Heart left ventricle (tissue), 16 donors: ENCODE results near the gene DYNC1LI1. TPM values are rescaled to one million over a fixed set of nuclear protein-coding genes. Genes with fewer than 3 reads are reported as not detected.

ENCODE experiments used
- ATAC-seq, 4 donors: fragments of 200-7000 bp; cut with Tn5 transposase; one replicate each; pipeline ENCODE4 v1.9.1; 2020 to 2022; ENCODE audit warnings: moderate library complexity in 4 of 4, mild to moderate bottlenecking in 3 of 4, moderate number of reproducible peaks in 1 of 4
- DNase-seq, 5 donors: peaks; one replicate each; pipeline ENCODE4 v3.0.0-alpha.2; 2020
- H3K27ac ChIP-seq, 12 donors: fragments of 200-600 bp; sonication (generic) in 4 of 12; one replicate each; pipeline versions ENCODE4 v1.5.0 to v1.8.0; 2016 to 2022; ENCODE audit warnings: mild to moderate bottlenecking in 2 of 12
- H3K27me3 ChIP-seq, 9 donors: fragments of 200-600 bp; sonication (generic) in 2 of 9; one replicate each; pipeline versions ENCODE4 v1.5.1 to v1.8.0; 2016 to 2022; ENCODE audit warnings: mild to moderate bottlenecking in 3 of 9
- H3K36me3 ChIP-seq, 9 donors: fragments of 200-600 bp; sonication (generic) in 2 of 9; one replicate each; pipeline versions ENCODE4 v1.5.0 to v1.8.0; 2018 to 2022; ENCODE audit warnings: mild to moderate bottlenecking in 2 of 9
- H3K4me1 ChIP-seq, 12 donors: fragments of 200-600 bp; sonication (generic) in 4 of 12; one replicate each; pipeline versions ENCODE4 v1.5.0 to v1.8.0; 2016 to 2022; ENCODE audit warnings: mild to moderate bottlenecking in 3 of 12
- H3K4me3 ChIP-seq, 12 donors: fragments of 200-600 bp; sonication (generic) in 4 of 12; one replicate each; pipeline versions ENCODE4 v1.5.0 to v1.8.0; 2017 to 2022; ENCODE audit warnings: mild to moderate bottlenecking in 9 of 12, moderate library complexity in 4 of 12
- H3K9me3 ChIP-seq, 12 donors: fragments of 200-600 bp; sonication (generic) in 4 of 12; one replicate each; pipeline versions ENCODE4 v1.5.0 to v1.8.0; 2016 to 2022; ENCODE audit warnings: mild to moderate bottlenecking in 1 of 12
- POLR2A ChIP-seq, 2 donors: fragments of 450-650 bp; IDR thresholded peaks; one replicate each; pipeline ENCODE4 v1.6.1; 2017; ENCODE audit warnings: antibody characterized with exemption in 2 of 2, mild to moderate bottlenecking in 2 of 2, moderate library complexity in 2 of 2
- WGBS, 4 donors: extraction: QIAGEN DNeasy Blood & Tissue Kit in 2 of 4; methylation state at CpG; one replicate each; pipeline versions ENCODE4 v1.1.5 to v1.1.7; 2013 to 2018; 5-methylcytosine and 5-hydroxymethylcytosine counted together
- intact Hi-C, 10 donors: fragments of 100-400 bp; cut with DNase I; formaldehyde crosslinking; loops; one replicate each; pipeline versions ENCODE4 v1.11.1 to v1.14.2; 2022
- polyA plus RNA-seq, 2 donors: library from polyadenylated mRNA; stranded (reverse); fragments of 200-250 nt; gene quantifications; one replicate each; pipeline ENCODE4 v1.2.3, GENCODE V29; 2013
- total RNA-seq, 9 donors: library from RNA; depleted of rRNA in 2 of 9; stranded (reverse); fragments of >200 nt in 2 of 9; fragmentation: NEBNext Ultra II Directional in 3 of 9; extraction: Animal tissue kit (Norgen Biotek cat#: 25700) in 3 of 9; gene quantifications; one replicate each; pipeline versions ENCODE4 v1.1.0 to v1.2.4, GENCODE V29; 2016 to 2023
- TF ChIP-seq, protein P1 (sequence below), 12 donors: fragments of 200-600 bp; sonication (generic) in 4 of 12; IDR thresholded peaks; one replicate each; pipeline versions ENCODE4 v1.5.0 to v1.8.0; 2018 to 2022; ENCODE audit warnings: antibody characterized with exemption in 12 of 12, mild to moderate bottlenecking in 5 of 12
- donor health status: ischemic (EF 13 %, LVEDD 7.1; RV severe dilation, severe dysfunction).
- donor health status: healthy with polysubstance abuse.
- donor health status: DM: no; HTN: yes; CAD: no.
- donor health status: DM: no; HTN: no; CAD: no.
- donor health status: ischemic (EF 25% LVEDD 6.9; RV normal size, moderate dysfunction).
- donor health status: ischemic (EF 25% LVEDD 5.7; RV mildly dilated, moderate dysfunction).
- donor health status: healthy.
- donor health status: DM: yes; HTN: yes; CAD: no.
- donor health status: ischemic (EF 35%, LVEDD 5.7; RV mildly dilated, moderate dysfunction).
- donor health status: nonischemic (EF 11% LVEDD 7.7; RV severe dilation, severe dysfunction).
- donor health status: DM: yes; HTN: yes; CAD: no.
- donor health status: PGD.
- donor health status: ischemic (EF 29% LVEDD 5.4; RV normal size, mild dysfunction).
- donor health status: nonischemic (EF 23%, LVEDD 6.1; RV moderate dilation, normal function).

DYNC1LI1 gene
- total and polyA plus RNA-seq, 11 donors, result 28.8 to 65.0 (median 55.9) TPM

DNA sequence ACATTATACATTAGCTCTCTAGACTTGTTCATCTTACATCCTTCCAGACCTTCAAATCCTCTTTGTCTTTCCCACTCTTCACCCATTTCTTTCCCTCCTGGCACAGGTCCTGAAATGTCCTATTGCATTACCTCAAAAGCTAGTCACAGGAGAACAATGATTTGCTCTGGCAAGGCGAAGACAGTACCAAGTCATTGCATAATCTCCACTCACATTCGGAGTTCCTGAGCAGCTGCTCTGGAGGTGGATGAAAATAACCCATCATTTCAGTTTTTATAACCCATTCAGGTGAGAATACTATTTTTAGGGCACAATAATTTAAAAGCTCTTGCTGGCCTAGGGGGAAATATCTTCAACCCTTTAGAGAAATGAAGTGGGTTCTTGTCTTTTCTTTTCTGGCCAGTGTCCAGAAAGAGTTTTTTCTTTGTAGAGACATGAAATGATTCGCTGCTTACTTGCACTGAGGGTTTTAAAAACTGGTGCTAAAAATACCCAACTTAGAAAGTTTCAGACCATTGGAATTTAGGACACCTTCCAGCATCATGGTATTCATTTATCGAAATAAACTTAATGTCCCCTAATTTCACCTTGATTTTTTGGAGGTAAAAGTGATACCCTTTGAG lies 23.4 kb upstream of the DYNC1LI1 start:
- H3K4me1 ChIP-seq, result peaks cover 0 to 38% (median 21%) of the 10 kb centered on the region in 12 donors
- no peaks in the 10 kb centered on the region for H3K36me3 ChIP-seq
- intact Hi-C loops, result no loop called here
- 29 to 46% (median 43%) methylated on average over 4 of the region's 4 CpGs for WGBS, 4 donors
- H3K27ac ChIP-seq, result peak overlapping the region in 2 of 12 donors; percentile 15 to 30
- no peak overlapping the region for H3K4me3 ChIP-seq
- H3K27me3 ChIP-seq, result no peaks in the 10 kb centered on the region
- H3K9me3 ChIP-seq, result no peaks in the 10 kb centered on the region
- no peak for TF ChIP-seq POLR2A (IDR thresholded peaks at IDR 0.05)
- TF ChIP-seq, protein P1, sequence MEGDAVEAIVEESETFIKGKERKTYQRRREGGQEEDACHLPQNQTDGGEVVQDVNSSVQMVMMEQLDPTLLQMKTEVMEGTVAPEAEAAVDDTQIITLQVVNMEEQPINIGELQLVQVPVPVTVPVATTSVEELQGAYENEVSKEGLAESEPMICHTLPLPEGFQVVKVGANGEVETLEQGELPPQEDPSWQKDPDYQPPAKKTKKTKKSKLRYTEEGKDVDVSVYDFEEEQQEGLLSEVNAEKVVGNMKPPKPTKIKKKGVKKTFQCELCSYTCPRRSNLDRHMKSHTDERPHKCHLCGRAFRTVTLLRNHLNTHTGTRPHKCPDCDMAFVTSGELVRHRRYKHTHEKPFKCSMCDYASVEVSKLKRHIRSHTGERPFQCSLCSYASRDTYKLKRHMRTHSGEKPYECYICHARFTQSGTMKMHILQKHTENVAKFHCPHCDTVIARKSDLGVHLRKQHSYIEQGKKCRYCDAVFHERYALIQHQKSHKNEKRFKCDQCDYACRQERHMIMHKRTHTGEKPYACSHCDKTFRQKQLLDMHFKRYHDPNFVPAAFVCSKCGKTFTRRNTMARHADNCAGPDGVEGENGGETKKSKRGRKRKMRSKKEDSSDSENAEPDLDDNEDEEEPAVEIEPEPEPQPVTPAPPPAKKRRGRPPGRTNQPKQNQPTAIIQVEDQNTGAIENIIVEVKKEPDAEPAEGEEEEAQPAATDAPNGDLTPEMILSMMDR (IDR thresholded peaks at IDR 0.05), result no peak
- no peak for DNase-seq
- peak in 2 of 4 donors; percentile 49 to 61 for ATAC-seq

- no peaks in the 10 kb centered on the region for H3K9me3 ChIP-seq
- no peaks in the 10 kb centered on the region for H3K36me3 ChIP-seq
- H3K4me1 ChIP-seq, result peaks cover 0 to 38% (median 21%) of the 10 kb centered on the region in 12 donors
- ATAC-seq, result peak in 1 of 4 donors; percentile 35
- no peak overlapping the region for H3K4me3 ChIP-seq
- no peaks in the 10 kb centered on the region for H3K27me3 ChIP-seq
- intact Hi-C loops, result no loop called here
- TF ChIP-seq, protein P1 (IDR thresholded peaks at IDR 0.05), result no peak
- TF ChIP-seq POLR2A (IDR thresholded peaks at IDR 0.05), result no peak
- no peak for DNase-seq
- H3K27ac ChIP-seq, result no peak overlapping the region
- 73 to 83% (median 79%) methylated on average over 28 of the region's 28 CpGs for WGBS, 4 donors
These were observed 22.2 kb upstream of the DYNC1LI1 start for GRCh38 chr3:32592696-32593353.

- Histone ChIP-seq H3K4me3 (no peak overlapping the region), H3K27me3 (no peaks in the 10 kb centered on the region), H3K4me1 (peaks cover 0 to 33% (median 19%) of the 10 kb centered on the region in 12 donors), H3K27ac (no peak overlapping the region), H3K9me3 (no peaks in the 10 kb centered on the region), H3K36me3 (no peaks in the 10 kb centered on the region)
- DNase-seq, result no peak
- peak in 1 of 4 donors; percentile 41 for ATAC-seq
- 66 to 73% (median 68%) methylated on average over 2 of the region's 2 CpGs for WGBS, 4 donors
- no peak for TF ChIP-seq POLR2A (IDR thresholded peaks at IDR 0.05)
- TF ChIP-seq, protein P1 (IDR thresholded peaks at IDR 0.05), result no peak
- intact Hi-C loops, result no loop called here
These were observed 21.4 kb upstream of the DYNC1LI1 start for GRCh38 chr3:32592011-32592410.

DNA sequence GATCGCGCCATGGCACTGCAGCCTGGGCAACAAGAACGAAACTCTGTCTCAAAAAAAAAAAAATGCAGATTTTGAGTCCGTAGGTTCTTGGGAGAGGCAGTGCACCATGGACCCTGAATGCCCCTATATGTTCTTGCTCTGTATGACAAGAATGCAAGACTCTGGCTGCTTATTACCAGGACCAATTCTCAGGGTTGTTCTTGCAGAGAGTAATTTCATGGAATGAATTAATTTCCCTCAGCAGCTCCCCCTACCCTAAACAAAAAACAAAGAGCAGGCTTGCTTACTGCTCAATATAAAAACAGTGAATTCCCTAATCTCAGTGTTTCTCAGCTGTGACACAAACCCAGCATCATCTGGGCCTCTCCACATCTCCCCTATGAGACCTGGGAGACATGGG lies 20.5 kb upstream of the DYNC1LI1 start:
- Histone ChIP-seq H3K4me1 (peaks cover 0 to 25% (median 13%) of the 10 kb centered on the region in 12 donors), H3K27me3 (no peaks in the 10 kb centered on the region), H3K4me3 (no peak overlapping the region), H3K27ac (no peak overlapping the region), H3K36me3 (no peaks in the 10 kb centered on the region), H3K9me3 (no peaks in the 10 kb centered on the region)
- DNase-seq (no peak), ATAC-seq (no peak)
- TF ChIP-seq, protein P1 (IDR thresholded peaks at IDR 0.05), result no peak
- no peak for TF ChIP-seq POLR2A (IDR thresholded peaks at IDR 0.05)
- intact Hi-C loops, result no loop called here
- WGBS, 4 donors, result 95 to 97% (median 96%) methylated on average over 4 of the region's 4 CpGs
